Measurements from ENCODE around the gene SUGCT.

DNA sequence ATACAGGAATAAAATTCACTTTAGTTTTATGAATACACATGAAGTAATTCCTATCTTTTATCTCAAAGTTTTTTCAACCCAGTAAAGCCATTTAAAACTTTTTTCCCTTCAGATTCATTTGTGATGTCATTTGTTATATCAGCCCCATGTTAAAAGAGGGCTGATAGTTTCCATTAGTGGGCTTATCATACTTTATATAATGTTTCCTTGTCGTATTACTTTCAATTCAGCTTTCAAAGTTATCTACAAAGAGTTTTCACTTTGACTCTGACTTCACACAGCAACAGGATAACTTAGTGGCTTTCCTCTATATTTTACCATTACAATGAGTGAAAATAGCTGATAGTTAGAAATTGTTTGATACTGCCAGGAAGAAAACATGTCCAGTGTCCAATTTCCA is 484.8 kb downstream of the SUGCT start:
- TF ChIP-seq, protein P1, sequence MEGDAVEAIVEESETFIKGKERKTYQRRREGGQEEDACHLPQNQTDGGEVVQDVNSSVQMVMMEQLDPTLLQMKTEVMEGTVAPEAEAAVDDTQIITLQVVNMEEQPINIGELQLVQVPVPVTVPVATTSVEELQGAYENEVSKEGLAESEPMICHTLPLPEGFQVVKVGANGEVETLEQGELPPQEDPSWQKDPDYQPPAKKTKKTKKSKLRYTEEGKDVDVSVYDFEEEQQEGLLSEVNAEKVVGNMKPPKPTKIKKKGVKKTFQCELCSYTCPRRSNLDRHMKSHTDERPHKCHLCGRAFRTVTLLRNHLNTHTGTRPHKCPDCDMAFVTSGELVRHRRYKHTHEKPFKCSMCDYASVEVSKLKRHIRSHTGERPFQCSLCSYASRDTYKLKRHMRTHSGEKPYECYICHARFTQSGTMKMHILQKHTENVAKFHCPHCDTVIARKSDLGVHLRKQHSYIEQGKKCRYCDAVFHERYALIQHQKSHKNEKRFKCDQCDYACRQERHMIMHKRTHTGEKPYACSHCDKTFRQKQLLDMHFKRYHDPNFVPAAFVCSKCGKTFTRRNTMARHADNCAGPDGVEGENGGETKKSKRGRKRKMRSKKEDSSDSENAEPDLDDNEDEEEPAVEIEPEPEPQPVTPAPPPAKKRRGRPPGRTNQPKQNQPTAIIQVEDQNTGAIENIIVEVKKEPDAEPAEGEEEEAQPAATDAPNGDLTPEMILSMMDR (IDR thresholded peaks at IDR 0.05), result no peak
- no peak for TF ChIP-seq POLR2A (IDR thresholded peaks at IDR 0.05)
